ENCODE measurements around the gene GNB4.

Gene GNB4

DNA sequence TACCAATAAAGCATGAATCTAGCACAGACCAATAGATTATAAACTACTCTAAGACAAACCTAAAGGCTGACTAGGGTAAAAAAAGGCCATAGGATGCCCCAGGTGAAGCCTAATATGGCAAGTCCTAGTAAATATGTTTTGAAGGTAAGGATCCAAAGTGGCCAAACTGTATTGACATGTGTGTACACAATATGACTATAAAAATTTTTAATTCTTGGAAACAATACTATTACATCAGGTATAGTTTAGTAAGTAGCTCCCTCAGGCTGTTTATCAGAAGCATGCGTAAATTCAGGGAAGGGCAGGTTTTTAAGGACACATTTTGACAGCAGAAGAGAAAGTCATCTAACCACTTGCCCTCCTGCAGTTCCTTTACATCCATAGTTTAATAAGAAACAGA lies 18.8 kb downstream of the GNB4 start:
- no peak for DNase-seq

DNA sequence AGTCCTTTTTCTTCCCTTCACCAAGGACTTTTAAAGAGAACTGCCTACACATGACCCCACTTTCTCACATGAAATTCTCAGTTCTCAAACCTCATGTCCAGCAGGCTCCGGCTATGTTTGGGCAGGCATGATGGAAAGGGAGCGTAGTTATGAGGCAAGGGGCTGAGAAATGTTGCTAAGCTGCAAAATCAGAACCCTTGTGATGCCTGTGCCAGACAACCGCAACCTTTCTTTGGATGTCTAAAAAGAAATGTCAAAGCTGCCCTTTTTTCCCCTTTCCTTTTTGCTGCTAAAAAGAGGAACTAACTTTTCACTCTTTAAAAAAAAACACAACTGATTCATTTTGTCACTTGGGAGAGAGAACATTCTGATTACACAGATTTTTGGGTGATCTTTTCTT lies 19.2 kb downstream of the GNB4 start:
- DNase-seq, result peak; percentile 27

DNA sequence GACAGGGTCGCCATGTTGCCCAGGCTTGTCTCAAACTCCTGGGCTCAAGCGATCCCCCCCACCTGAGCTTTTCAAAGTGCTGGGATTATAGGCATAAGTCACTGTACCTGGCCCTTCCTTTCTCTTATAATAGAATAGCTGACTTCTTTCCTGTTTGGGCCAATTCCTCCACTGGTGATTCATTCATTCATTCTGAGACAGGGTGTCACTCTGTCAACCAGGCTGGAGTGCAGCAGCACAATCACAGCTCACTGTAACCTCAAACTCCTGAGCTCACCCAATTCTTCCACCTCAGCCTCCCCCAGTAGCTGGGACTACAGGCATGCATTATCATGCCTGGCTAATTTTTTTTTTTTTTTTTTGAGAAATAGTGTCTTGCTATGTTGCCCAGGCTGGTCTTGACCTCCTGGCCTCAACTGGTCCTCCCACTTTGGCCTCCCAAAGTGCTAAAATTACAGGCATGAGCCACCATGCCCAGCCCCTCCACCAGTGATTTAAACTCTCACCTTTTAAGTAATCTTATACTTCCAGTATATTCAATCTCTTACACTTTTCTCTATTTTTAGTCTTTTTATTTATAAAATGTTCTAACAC lies 20.9 kb downstream of the GNB4 start:
- DNase-seq, result no peak

DNA sequence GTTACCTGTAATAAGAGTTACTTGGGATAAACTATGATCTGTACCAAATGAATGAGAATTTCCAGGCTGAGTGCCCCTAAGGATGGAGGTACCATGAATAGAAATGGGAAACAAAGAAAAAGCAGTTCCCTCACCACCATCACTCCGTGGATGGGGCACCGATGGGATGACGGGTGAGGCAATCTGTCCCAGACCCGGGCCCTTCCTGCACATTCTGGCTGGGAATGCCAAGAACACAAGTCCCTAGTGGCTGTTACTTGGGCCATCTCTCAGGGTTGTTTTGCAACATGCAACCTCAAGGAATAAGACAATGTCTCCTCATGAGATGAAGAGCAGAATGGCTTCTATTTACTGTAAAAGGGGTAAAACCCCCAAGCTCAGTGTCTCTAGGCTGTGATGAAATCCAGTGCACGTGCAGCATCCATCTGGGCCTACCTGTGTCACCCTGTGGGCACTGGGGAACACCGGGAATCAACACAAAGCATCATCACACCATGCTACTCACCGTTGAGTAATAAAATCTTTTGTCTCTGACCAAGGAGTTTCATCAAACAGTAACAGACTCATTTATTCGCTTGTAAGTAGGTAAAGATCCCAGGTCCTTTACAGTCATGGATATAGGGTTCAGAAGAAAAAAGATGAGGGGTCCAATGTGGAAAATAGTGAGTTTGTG lies 22.3 kb downstream of the GNB4 start:
- no peak for DNase-seq

DNA sequence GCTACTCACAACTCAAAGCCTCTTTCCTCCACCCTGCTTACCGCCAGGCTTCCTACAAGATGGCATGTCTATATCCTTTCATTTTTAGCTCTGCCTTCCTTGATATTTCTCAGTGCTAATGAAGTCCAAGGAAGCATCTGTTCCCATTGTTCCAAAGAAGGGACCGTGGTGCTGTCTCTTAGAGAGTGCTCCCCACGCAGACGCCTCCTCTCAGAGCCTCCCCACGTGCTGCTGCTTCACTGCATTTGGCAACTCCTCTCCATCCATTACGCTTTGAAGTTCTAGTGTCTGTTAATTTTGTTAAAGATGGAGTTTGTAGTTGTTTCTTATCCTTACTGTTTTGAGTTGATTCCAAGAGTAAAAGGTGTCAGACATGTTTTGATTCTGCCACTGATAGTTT lies 26.2 kb downstream of the GNB4 start:
- DNase-seq, result no peak

DNA sequence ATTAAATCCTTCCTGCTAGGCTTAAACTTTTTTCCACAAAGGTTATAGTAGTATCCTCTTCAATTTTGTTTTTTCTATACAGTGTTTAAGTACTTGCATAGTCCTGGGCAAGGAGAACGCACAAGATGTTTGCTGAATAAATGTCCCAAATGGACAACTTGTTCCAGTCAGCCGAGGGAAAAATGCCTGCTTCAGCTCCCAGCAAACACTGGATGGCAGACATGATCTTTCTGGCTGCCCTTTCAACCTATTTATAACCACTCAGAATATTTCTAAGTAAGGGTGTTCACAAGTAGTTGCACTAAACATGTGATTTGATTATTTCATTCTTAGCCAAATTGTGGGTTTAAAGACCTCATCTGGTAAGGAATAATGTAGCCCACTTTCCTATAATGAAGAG lies 29.8 kb downstream of the GNB4 start:
- DNase-seq, result peak; percentile 65

DNA sequence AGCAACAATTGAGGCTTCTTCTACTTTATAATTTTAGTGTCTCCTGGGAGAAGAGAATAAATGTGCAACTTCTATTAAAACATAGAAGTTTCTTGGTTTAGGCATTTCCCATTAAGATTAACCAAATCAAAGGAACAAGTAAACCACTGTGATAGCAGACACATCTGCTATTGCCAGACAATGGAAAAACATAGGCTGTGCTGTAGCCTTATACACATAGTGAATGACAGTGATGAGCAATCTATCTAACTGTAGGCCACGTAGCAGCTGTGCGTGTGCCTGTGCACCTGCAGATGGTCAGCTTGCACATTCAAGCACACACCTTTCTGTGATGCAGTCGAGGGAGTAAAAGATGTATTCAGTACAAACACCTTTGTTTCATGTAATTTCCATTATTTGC lies 32.7 kb downstream of the GNB4 start:
- no peak for DNase-seq

DNA sequence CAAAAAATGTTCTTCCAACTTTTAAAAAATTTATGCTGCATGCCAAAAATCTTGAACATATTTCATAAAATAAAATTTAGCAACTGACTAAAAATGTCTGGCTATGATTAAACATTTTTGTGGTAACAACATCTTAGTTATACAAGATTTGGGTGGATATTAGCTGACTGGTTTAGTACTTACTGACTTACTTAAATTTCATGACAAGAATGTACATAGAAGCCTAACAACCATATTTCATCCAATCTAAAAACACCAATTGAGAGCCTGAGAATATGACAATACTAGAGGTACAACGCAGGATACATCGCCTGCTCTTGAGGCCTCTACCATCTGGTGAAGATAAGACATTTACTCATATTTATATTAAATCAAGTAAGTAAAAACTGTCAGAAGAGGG lies 34.6 kb downstream of the GNB4 start:
- DNase-seq, result no peak

DNA sequence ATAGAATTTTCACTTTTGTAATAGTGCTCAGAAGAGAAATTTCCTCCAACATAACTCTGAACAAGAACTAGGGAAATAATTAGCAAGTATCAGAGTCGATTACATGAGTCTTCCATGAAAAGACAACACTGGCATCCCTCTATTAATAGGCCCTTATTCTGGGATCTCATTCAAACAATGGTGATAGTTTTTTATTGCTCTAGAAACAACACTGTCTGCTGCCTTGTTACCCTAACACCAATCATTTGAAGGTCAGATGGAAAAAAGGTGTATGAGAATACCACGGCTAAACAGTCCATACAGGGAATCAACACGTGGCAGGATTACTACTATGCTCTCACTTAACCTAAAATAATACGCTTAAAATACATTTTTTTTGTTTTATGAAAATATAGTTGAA lies 35.9 kb downstream of the GNB4 start:
- no peak for DNase-seq

DNA sequence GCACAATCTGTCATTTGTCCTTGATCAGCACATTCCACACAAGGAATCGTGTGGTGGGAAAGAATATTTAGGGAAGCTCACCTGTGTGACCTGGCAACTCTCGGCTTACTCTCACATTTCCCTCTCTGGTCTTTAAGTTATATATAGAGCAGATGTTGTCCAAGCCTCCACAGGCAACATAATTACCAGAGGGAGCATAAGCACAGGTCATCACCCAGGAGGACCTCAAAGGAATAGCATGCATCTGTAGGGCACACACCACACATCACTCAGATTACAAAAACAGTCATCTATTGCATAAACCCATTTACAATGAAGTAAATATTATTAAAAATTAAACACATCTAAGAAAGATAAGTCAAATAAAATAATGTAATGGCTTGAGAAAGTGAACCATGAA lies 36.5 kb downstream of the GNB4 start:
- DNase-seq, result no peak

DNA sequence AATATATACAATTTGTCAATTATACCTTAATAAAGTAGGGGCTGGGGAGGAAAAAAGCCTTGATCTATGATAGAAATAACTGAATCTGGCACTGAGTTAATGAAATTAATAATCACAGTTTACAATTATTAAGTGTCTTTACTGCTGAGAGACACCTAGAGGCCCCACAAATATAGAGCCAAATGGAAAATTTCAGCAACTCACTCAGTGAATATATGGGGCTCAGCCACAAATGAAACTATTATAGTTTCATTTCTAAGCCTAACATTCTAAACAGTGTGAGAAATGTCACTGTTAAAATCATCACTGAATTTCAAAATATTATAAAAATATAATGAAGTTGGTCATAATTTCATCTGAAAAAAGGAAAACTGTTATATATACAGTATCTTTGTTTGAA lies 40.3 kb downstream of the GNB4 start:
- no peak for DNase-seq

DNA sequence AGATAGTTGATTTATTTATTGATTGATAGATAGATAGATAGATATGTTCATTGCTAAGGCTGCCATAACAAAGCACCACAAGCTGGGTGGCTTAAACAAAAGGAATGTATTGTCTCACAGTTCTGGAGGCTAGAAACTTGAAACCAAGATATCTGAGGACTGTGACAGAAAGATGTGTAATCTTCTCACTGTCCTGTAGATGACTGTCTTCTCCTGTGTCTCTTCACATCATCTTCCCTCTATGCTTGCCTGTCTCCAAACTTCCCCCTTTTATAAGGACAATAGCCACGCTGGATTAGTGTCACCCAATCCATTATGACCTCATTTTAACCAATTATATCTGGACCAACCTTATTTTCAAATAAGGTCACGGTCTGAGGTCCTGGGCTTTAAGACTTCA lies 40.9 kb downstream of the GNB4 start:
- DNase-seq, result no peak

DNA sequence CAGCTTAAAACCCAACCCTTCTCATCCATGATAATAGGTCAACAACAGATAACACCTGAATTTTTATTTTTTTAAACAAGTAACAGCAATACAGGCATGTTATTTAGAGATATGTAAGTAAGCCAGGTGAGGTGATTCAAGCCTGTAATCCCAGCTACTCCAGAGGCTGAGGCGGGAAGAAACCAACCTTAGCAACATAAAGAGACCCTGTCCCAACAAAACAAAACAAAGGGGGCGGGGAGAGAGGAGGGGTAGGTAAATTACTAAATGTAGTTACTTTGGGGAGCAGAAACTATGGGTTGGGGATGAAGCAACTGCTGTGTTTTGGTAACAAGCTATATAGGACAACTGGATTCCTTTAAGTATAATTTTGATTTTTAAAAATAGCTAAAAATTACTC lies 47.0 kb downstream of the GNB4 start:
- no peak for DNase-seq

DNA sequence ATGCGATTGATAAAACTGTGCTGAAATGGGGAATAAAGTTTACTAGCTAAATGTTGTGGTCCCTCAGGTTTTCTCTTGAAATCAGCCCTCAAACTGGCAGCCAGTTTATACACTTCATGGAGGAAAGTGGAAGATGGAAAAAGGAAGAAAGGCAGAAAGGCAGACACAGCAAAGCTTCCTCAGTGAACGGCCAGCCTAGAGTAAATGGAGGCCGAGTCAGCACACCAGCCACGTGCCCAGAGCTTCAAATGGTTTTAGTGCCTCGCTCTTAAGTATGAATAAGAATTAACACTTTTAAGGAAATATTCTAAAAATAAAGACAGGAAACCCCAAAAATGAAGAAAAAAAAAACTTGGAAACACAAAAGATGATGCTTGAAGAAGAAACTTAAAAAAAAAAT lies 48.3 kb downstream of the GNB4 start:
- no peak for DNase-seq

DNA sequence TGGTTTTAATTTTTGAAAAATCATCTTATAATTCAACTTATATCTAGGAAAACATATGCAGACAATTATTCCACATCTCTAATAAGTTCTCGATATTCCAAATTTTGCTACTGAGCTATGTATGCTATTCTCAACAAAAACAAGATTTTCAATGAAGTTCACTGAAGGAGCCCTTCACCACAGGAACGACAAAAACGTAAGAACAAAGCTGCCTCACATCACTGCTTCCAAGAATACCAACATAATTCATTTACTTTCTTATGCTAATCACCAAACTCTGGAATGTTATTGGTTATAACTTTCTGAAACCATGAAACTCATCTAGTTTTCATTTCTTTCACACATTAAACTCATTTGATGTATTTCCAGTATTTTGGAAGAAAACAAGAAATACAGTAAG lies 49.7 kb downstream of the GNB4 start:
- DNase-seq, result no peak

DNA sequence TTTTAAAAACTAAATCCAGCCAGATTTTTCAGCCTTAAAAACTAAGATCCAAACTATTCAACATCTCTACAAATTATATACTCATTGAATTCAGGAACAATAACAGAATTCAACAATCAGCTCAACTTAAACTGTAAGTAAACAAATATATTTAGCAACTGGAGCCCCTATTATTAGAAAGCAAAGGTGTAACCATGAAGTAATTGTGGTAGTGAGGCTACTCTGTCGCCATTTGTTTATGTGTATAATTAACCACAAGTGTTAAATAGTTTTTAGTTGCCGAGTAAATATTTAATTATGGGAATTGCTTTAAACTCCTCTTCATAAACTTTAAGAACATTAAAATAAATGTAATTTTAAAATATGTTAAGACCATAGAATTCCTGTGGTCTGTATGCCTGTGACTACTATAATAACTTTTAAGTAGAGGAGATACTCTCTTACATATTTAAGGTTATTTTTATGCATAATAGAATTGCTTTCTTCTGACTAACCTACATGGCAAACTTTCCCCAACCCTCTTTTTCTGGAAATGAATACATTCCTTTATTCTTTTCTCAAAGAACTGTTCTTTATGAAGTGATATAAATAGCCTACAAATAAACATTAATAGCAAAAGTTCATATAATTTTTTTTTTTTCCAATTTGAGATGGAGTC lies 52.6 kb downstream of the GNB4 start:
- DNase-seq, result no peak

DNA sequence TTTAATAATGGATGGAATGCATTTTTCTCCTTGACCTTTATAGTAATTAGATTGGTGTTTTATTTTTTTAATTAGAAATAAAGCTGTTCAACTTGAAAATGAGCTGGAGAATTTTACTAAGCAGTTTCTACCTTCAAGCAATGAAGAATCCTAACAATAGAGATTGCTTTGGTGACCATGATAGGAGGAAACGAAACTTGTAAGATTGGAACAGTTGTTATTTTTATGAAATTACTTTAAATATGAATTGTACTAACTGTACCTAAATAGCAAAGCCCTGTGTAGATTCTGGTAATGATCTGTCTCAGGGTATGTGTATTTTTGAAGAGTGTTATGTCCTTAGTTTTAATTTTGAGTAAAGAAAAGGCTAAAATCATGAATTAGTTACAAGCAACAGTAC lies 59.4 kb downstream of the GNB4 start:
- DNase-seq, result no peak

DNA sequence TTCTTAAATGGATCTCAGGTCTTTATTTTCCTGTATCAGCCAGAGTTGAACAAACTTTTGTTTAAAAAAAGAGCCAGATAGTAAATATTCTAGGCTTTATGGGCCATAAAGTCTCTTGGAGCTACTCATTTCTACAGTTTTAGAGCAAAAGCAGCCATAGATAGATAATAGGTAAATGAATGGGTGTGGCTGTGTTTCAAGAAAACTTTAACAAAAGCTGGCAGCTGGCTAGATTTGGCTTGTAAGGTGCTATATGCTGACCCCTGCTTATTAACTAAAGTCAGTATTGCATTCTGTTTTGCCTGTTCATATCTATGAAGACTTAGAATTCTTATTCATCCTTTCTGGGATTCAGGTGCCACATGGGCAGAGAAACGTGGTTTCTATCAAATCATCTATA lies 74.8 kb downstream of the GNB4 start:
- no peak for DNase-seq

DNA sequence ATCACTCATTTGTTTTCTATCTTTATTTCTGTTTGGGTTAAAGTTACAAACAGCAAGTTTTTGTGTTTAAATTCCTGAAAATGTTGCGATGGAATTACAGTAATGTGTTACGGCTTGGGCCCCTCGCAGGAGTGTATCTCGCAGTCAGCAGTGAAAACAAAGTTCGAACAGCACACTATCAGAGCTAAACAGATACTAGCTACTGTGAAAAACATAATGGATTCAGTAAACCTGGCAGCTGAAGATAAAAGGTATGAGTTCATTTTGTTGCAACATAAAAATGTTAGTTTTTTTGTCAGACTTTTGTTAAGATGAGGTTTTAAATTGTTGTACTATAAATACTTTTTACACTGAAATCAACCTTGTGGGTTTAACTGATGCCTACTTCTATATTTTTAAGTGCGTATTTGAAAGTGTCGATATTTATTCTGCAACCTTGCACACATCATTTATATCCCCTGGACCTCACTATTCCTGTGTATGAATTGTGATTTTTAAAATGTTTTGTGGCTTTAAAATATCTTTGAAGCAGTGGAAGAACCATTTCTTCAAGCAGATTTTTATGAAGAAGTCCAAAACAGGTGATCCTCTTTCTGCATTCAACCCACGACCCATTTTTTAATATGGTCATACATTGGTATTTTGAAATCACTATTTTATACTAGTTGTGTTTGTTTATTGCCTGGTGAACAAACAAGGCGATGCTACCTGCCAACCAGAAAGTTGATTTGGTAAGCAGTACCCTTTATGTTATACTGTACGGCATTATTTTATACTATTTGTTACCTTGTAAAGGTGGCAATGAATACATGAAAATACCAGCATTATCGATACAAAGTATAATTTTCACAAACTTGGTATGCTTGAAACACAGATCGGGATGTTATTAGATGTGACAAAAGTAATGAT lies 75.9 kb downstream of the GNB4 start:
- no peak for DNase-seq

DNA sequence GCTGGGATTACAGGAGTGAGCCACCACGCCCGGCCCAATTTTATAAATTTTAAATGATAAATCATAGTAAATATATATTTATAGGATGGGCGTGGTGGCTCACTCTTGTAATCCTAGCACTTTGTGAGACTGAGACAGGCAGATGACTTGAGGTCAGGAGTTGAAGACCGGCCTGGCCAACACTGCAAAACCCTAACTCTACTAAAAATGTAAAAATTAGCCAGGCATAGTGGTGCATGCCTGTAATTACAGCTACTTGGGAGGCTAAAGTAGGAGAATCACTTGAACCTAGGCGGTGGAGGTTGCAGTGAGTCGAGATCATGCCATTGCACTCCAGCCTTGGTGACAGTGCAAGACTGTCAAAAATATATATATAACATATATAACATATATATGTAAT lies 77.3 kb downstream of the GNB4 start:
- DNase-seq, result no peak

DNA sequence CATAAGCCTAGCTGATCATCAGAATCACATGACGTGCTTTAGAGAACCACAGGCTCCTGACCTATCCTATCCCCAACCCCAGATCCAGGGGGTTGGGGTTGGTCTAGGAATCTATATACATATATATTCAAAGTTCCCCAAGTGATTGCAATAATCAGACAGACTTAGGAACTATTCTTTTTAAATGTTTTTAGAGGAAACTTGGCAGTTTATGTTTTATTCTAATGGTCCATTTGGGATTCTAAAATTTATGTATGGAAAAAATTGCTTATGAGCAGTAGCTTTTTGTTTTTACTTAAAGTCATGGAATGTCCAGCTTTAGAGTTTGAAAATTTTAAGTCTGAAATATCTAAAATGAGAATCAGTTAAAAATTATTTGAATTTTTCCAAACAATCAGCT lies 81.6 kb downstream of the GNB4 start:
- DNase-seq, result no peak

DNA sequence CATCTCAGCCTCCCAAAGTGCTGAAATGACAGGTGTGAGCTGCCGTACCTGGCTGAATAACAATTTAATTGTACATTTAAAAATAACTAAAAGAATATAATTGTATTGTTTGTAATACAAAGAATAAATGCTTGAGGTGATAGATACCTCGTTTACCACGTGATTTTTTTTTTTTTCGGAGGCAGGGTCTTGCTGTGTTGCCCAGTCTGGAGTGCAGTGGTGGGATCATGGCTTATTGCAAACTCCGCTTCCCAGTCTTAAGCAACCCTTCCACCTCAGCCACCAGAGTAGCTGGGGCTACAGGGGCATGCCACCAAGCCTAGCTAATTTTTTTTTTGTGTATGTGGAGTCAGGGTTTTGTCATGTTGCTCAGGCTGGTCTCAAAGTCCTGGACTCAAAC lies 87.9 kb downstream of the GNB4 start:
- DNase-seq, result no peak

DNA sequence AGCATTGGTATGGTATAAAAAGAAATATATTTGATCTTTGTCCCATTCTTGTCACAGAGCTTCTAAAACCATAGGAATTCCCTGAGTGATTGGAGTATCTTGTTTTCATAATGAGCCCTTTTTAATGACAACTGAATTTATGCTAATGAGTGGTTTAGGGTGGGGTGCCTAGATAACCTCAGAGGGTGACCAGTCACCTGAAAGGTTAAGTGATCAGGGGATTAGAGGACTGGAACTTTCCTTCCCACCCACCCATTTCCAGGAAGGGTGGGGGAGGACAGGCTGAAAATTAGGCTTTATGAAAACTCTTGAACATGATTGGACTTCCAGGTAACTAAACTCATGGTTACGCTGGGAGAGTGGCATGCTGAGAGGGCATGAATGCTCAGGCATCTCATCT lies 95.3 kb downstream of the GNB4 start:
- DNase-seq, result no peak

All from midbrain (tissue), 1 donor.